HCT116 (cell line): ENCODE measurements around the gene ZNF548. TPM values are rescaled to one million over a fixed set of nuclear protein-coding genes. Genes with fewer than 3 reads are reported as not detected.

Source experiments
- ATAC-seq: fragments of 200-7000 bp; cut with Tn5 transposase; 2 replicates; pipeline ENCODE4 v1.9.1; 2020; ENCODE audit warnings: mild to moderate bottlenecking, moderate library complexity
- BruUV-seq: library from RNA; stranded (reverse); fragments of 400-500 nt; replicated peaks from 2 replicates; lab custom pipeline; 2021; lab: Mats Ljungman, UMichigan
- CTCF ChIA-PET: fragments of 300-600 bp; sonication (Branson Sonifier 250); formaldehyde crosslinking; loops from one replicate; lab custom pipeline; 2021; ENCODE audit warnings: antibody characterized with exemption; lab: Charles Lee
- POLR2A ChIA-PET: fragments of 300-600, 350-600 bp; sonication (Branson Sonifier 250); formaldehyde crosslinking; loops from one replicate; lab custom pipeline; 2021; ENCODE audit warnings: antibody characterized with exemption; lab: Charles Lee
- RAD21 ChIA-PET, 2 experiments: fragments of 300-600 bp; sonication (Branson Sonifier 250); formaldehyde crosslinking; loops; one replicate each; lab custom pipeline; 2023; ENCODE audit warnings: low total read pairs in 2 of 2; ENCODE audit not compliant: uncharacterized antibody in 2 of 2, unreplicated experiment in 2 of 2, low non-redundant PET in 1 of 2; lab: Charles Lee
- DNase-seq: peaks from one replicate; pipeline ENCODE4 v3.0.0-alpha.2; 2010; ENCODE audit warnings: low read depth, low spot score
- H2AFZ ChIP-seq: fragments of 200-600 bp; shearing (Covaris generic), sonication (generic); 2 replicates; pipeline ENCODE4 v1.6.1; 2017; ENCODE audit warnings: low read depth, mixed run types, mixed read lengths, antibody characterized with exemption, low read length; ENCODE audit not compliant: poor library complexity, severe bottlenecking
- H3K27ac ChIP-seq: 2 replicates; pipeline ENCODE4 v1.5.1; 2012; ENCODE audit warnings: low read depth, low read length
- H3K27me3 ChIP-seq: fragments of 200-600 bp; sonication (generic); 2 replicates; pipeline ENCODE4 v1.6.1; 2016; ENCODE audit warnings: mixed run types, low read length, mixed read lengths; ENCODE audit not compliant: insufficient read depth
- H3K36me3 ChIP-seq, 2 experiments: fragments of 200-500 bp in 1 of 2; fragments of 200-600 bp in 1 of 2; sonication (Bioruptor generic) in 1 of 2; sonication (generic) in 1 of 2; 2 replicates each; pipeline versions ENCODE4 v1.5.1 to v1.6.1; 2014 to 2016; ENCODE audit warnings: low read length in 2 of 2, inconsistent platforms in 1 of 2, mixed read lengths in 1 of 2, mixed run types in 1 of 2; ENCODE audit not compliant: insufficient read depth in 2 of 2, control insufficient read depth in 1 of 2
- H3K4me1 ChIP-seq, 2 experiments: fragments of 200-600 bp in 1 of 2; sonication (generic) in 1 of 2; 2 replicates each; pipeline versions ENCODE4 v1.5.1 to v1.6.1; 2012 to 2017; ENCODE audit warnings: low read length in 2 of 2, inconsistent platforms in 1 of 2, mild to moderate bottlenecking in 1 of 2, mixed read lengths in 1 of 2, mixed run types in 1 of 2, moderate library complexity in 1 of 2; ENCODE audit not compliant: insufficient read depth in 2 of 2, control insufficient read depth in 1 of 2
- H3K4me2 ChIP-seq: fragments of 200-600 bp; sonication (generic); 2 replicates; pipeline ENCODE4 v1.6.1; 2017; ENCODE audit warnings: mixed run types, low read length, mixed read lengths
- H3K4me3 ChIP-seq, 2 experiments: fragments of 200-600 bp in 1 of 2; sonication (generic) in 1 of 2; replicated peaks in 1 of 2; 2 replicates each; pipeline ENCODE4 v1.5.1; 2011 to 2016; ENCODE audit warnings: low read length in 2 of 2, control low read depth in 1 of 2, low read depth in 1 of 2, mild to moderate bottlenecking in 1 of 2, mixed read lengths in 1 of 2, mixed run types in 1 of 2
- H3K79me2 ChIP-seq: fragments of 200-600 bp; sonication (generic); 2 replicates; pipeline ENCODE4 v1.6.1; 2017; ENCODE audit warnings: mild to moderate bottlenecking, mixed run types, low read length, moderate library complexity, mixed read lengths; ENCODE audit not compliant: insufficient read depth
- H3K9ac ChIP-seq: fragments of 200-600 bp; sonication (generic); 2 replicates; pipeline ENCODE4 v1.6.1; 2016; ENCODE audit warnings: low read length, mixed read lengths
- H3K9me2 ChIP-seq: fragments of 200-600 bp; sonication (generic), shearing (Covaris generic); 2 replicates; pipeline ENCODE4 v1.6.1; 2017; ENCODE audit warnings: mixed run types, mild to moderate bottlenecking, moderate library complexity; ENCODE audit not compliant: insufficient read depth
- H3K9me3 ChIP-seq, 2 experiments: fragments of 200-500 bp in 1 of 2; fragments of 200-600 bp in 1 of 2; sonication (Bioruptor generic) in 1 of 2; sonication (generic) in 1 of 2; 2 replicates each; pipeline ENCODE4 v1.6.1; 2014 to 2017; ENCODE audit warnings: low read length in 2 of 2, mixed read lengths in 2 of 2, inconsistent platforms in 1 of 2, low read depth in 1 of 2, mild to moderate bottlenecking in 1 of 2, mixed run types in 1 of 2, moderate library complexity in 1 of 2; ENCODE audit not compliant: control insufficient read depth in 1 of 2, insufficient read depth in 1 of 2
- H4K20me1 ChIP-seq: fragments of 200-600 bp; sonication (generic), shearing (Covaris generic); 2 replicates; pipeline ENCODE4 v1.6.1; 2017; ENCODE audit warnings: mixed run types, mild to moderate bottlenecking, moderate library complexity; ENCODE audit not compliant: insufficient read depth
- ATF3 ChIP-seq: IDR thresholded peaks from 2 replicates; pipeline ENCODE4 v1.6.1; 2012
- CBX3 ChIP-seq: IDR thresholded peaks from 2 replicates; pipeline ENCODE4 v1.6.1; 2012; ENCODE audit warnings: low read depth
- CEBPB ChIP-seq: IDR thresholded peaks from 2 replicates; pipeline ENCODE4 v1.6.1; 2012; ENCODE audit warnings: low read depth
- CTCF ChIP-seq, 3 experiments: fragments of 200-600 bp in 1 of 3; sonication (generic) in 1 of 3; IDR thresholded peaks in 2 of 3; conservative IDR thresholded peaks in 1 of 3; 2 replicates each; pipeline ENCODE4 v1.5.1; 2012 to 2017; ENCODE audit warnings: low read depth in 2 of 3, low read length in 2 of 3, antibody characterized with exemption in 1 of 3, borderline replicate concordance in 1 of 3, control low read depth in 1 of 3, mild to moderate bottlenecking in 1 of 3, mixed read lengths in 1 of 3, mixed run types in 1 of 3, moderate library complexity in 1 of 3; ENCODE audit not compliant: insufficient read depth in 1 of 3
- EGR1 ChIP-seq: IDR thresholded peaks from 2 replicates; pipeline ENCODE4 v1.6.1; 2012; ENCODE audit warnings: low read depth
- ELF1 ChIP-seq: IDR thresholded peaks from 2 replicates; pipeline ENCODE4 v1.6.1; 2012; ENCODE audit warnings: low read depth, borderline replicate concordance
- EZH2 ChIP-seq: fragments of 200-600 bp; sonication (generic); IDR thresholded peaks from 2 replicates; pipeline ENCODE4 v1.6.1; 2017; ENCODE audit warnings: antibody characterized with exemption, mixed run types
- EZH2phosphoT487 ChIP-seq: fragments of 200-600 bp; IDR thresholded peaks from 2 replicates; pipeline ENCODE4 v1.6.1; 2018; ENCODE audit warnings: antibody characterized with exemption, borderline replicate concordance
- FOSL1 ChIP-seq: IDR thresholded peaks from 2 replicates; pipeline ENCODE4 v1.6.1; 2012; ENCODE audit warnings: low read depth
- JUND ChIP-seq: IDR thresholded peaks from 2 replicates; pipeline ENCODE4 v1.6.1; 2012
- MAX ChIP-seq: IDR thresholded peaks from 2 replicates; pipeline ENCODE4 v1.6.1; 2012
- POLR2A ChIP-seq: IDR thresholded peaks from 2 replicates; pipeline ENCODE4 v1.7.0; 2011; ENCODE audit warnings: borderline replicate concordance; ENCODE audit not compliant: insufficient read depth, insufficient read length; ENCODE audit errors: extremely low read depth
- POLR2AphosphoS5 ChIP-seq: IDR thresholded peaks from 2 replicates; pipeline ENCODE4 v1.6.1; 2011; ENCODE audit warnings: mild to moderate bottlenecking, low read depth, low read length, moderate library complexity
- RAD21 ChIP-seq: IDR thresholded peaks from 2 replicates; pipeline ENCODE4 v1.6.1; 2012; ENCODE audit warnings: low read depth, mild to moderate bottlenecking
- SIN3A ChIP-seq: IDR thresholded peaks from 2 replicates; pipeline ENCODE4 v1.6.1; 2012; ENCODE audit warnings: low read depth
- SRF ChIP-seq: IDR thresholded peaks from 2 replicates; pipeline ENCODE4 v1.6.1; 2012; ENCODE audit warnings: low read depth
- TCF7L2 ChIP-seq: IDR thresholded peaks from 2 replicates; pipeline ENCODE4 v1.7.0; 2011; ENCODE audit warnings: borderline replicate concordance, inconsistent platforms; ENCODE audit not compliant: insufficient read depth, insufficient read length; ENCODE audit errors: extremely low read depth
- ZNF274 ChIP-seq: fragments of 200-500 bp; sonication (Bioruptor generic); IDR thresholded peaks from 2 replicates; pipeline ENCODE4 v1.6.1; 2014; ENCODE audit warnings: mild to moderate bottlenecking, low read depth, low read length, inconsistent platforms
- intact Hi-C: fragments of 100-400 bp; cut with micrococcal nuclease; formaldehyde crosslinking; loops from 2 replicates; pipeline ENCODE4 v1.10.0; 2022
- total RNA-seq: library from RNA; stranded (reverse); gene quantifications from one replicate; pipeline ENCODE4 v1.2.1, GENCODE V29; 2021; ENCODE audit not compliant: unreplicated experiment
- TF ChIP-seq, protein P1 (sequence below): IDR thresholded peaks from 2 replicates; pipeline ENCODE4 v1.6.1; 2012; ENCODE audit warnings: low read depth
- TF ChIP-seq, protein P2 (sequence below): IDR thresholded peaks from 2 replicates; pipeline ENCODE4 v1.6.1; 2011; ENCODE audit warnings: mild to moderate bottlenecking, low read length, moderate library complexity; ENCODE audit not compliant: insufficient replicate concordance; ENCODE audit errors: extremely low read depth

ZNF548 gene
- total RNA-seq, 1 experiment from 2014 or later = 8.7 TPM

GRCh38 chr19:57357406-57357805 is 32.2 kb upstream of the ZNF548 start:
- no TSS peak for BruUV-seq
- H3K9ac ChIP-seq = no peak overlapping the region
- no peak overlapping the region for H2AFZ ChIP-seq
- H4K20me1 ChIP-seq = no peaks in the 10 kb centered on the region
- H3K79me2 ChIP-seq = peaks cover 10% of the 10 kb centered on the region
- ChIA-PET POLR2A (no interaction called here), CTCF (no interaction called here), RAD21 (no interaction called here)
- no peak overlapping the region for H3K4me2 ChIP-seq
- H3K36me3 ChIP-seq = peaks cover 14 to 31% of the 10 kb centered on the region in 2 experiments
- no peak overlapping the region for H3K4me3 ChIP-seq
- intact Hi-C loops = no loop called here
- H3K27me3 ChIP-seq = no peaks in the 10 kb centered on the region
- H3K9me2 ChIP-seq = no peaks in the 10 kb centered on the region
- TF ChIP-seq ZNF274 (no peak), FOSL1 (no peak), SIN3A (no peak), CEBPB (no peak), CBX3 (no peak), MAX (no peak), POLR2AphosphoS5 (no peak), TCF7L2 (no peak), ELF1 (no peak), EZH2 (no peak), SRF (no peak), POLR2A (no peak), RAD21 (no peak), CTCF (IDR thresholded peaks at IDR 0.05 in 2 of 3, conservative IDR thresholded peaks at IDR 0.05 in 1 of 3; ENCODE audit: borderline replicate concordance in 1 of 3, insufficient read depth in 1 of 3, low read depth in 2 of 3, low read length in 2 of 3) (no peak), ATF3 (no peak), EGR1 (no peak), JUND (no peak), EZH2phosphoT487 (no peak)
- TF ChIP-seq, protein P1, sequence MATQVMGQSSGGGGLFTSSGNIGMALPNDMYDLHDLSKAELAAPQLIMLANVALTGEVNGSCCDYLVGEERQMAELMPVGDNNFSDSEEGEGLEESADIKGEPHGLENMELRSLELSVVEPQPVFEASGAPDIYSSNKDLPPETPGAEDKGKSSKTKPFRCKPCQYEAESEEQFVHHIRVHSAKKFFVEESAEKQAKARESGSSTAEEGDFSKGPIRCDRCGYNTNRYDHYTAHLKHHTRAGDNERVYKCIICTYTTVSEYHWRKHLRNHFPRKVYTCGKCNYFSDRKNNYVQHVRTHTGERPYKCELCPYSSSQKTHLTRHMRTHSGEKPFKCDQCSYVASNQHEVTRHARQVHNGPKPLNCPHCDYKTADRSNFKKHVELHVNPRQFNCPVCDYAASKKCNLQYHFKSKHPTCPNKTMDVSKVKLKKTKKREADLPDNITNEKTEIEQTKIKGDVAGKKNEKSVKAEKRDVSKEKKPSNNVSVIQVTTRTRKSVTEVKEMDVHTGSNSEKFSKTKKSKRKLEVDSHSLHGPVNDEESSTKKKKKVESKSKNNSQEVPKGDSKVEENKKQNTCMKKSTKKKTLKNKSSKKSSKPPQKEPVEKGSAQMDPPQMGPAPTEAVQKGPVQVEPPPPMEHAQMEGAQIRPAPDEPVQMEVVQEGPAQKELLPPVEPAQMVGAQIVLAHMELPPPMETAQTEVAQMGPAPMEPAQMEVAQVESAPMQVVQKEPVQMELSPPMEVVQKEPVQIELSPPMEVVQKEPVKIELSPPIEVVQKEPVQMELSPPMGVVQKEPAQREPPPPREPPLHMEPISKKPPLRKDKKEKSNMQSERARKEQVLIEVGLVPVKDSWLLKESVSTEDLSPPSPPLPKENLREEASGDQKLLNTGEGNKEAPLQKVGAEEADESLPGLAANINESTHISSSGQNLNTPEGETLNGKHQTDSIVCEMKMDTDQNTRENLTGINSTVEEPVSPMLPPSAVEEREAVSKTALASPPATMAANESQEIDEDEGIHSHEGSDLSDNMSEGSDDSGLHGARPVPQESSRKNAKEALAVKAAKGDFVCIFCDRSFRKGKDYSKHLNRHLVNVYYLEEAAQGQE = no peak
- TF ChIP-seq, protein P2, sequence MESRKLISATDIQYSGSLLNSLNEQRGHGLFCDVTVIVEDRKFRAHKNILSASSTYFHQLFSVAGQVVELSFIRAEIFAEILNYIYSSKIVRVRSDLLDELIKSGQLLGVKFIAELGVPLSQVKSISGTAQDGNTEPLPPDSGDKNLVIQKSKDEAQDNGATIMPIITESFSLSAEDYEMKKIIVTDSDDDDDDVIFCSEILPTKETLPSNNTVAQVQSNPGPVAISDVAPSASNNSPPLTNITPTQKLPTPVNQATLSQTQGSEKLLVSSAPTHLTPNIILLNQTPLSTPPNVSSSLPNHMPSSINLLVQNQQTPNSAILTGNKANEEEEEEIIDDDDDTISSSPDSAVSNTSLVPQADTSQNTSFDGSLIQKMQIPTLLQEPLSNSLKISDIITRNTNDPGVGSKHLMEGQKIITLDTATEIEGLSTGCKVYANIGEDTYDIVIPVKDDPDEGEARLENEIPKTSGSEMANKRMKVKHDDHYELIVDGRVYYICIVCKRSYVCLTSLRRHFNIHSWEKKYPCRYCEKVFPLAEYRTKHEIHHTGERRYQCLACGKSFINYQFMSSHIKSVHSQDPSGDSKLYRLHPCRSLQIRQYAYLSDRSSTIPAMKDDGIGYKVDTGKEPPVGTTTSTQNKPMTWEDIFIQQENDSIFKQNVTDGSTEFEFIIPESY = no peak
- no peak for DNase-seq
- H3K27ac ChIP-seq = no peak overlapping the region
- 0 out of 4 replicates have a peak, but pooled peaks cover 0 to under 1% of the 10 kb centered on the region in 2 experiments for H3K4me1 ChIP-seq
- no peak for ATAC-seq
- no peaks in the 10 kb centered on the region; a peak in 1 of 4 replicates for H3K9me3 ChIP-seq
